OCI-M2 (cell line): ENCODE data around the gene AGAP1.
"Not testable (repeated sequence)": the region's sequence is repeated elsewhere in the genome, so short reads cannot be mapped to it uniquely, and the experiment has no call there.

Experiments used
- DNase-seq: peaks from one replicate; lab custom pipeline; 2025; ENCODE audit not compliant: unreplicated experiment; lab: John Stamatoyannopoulos, UW

The AGAP1 gene

GRCh38 chr2:236047886-236048540 lies 554.2 kb downstream of the AGAP1 start:
- no peak for DNase-seq

- DNase-seq: no peak
Measured at GRCh38 chr2:236049981-236050380, 556.1 kb downstream of the AGAP1 start.

GRCh38 chr2:236051351-236051750 lies 557.5 kb downstream of the AGAP1 start:
- no peak for DNase-seq

GRCh38 chr2:236051806-236052205 lies 558.0 kb downstream of the AGAP1 start:
- DNase-seq: no peak

- no peak for DNase-seq
Measured at GRCh38 chr2:236052206-236052605, 558.4 kb downstream of the AGAP1 start.

GRCh38 chr2:236052926-236053821 lies 559.3 kb downstream of the AGAP1 start:
- no peak for DNase-seq

- no peak for DNase-seq
Measured at GRCh38 chr2:236054125-236054524, 560.3 kb downstream of the AGAP1 start.

- no peak for DNase-seq
Measured at GRCh38 chr2:236054621-236055305, 560.9 kb downstream of the AGAP1 start.

- DNase-seq: no peak
Measured at GRCh38 chr2:236055471-236055870, 561.6 kb downstream of the AGAP1 start.

- no peak for DNase-seq
Measured at GRCh38 chr2:236056141-236056540, 562.3 kb downstream of the AGAP1 start.

- DNase-seq: no peak
Measured at GRCh38 chr2:236057375-236057774, 563.5 kb downstream of the AGAP1 start.

GRCh38 chr2:236061497-236061896 lies 567.7 kb downstream of the AGAP1 start:
- no peak for DNase-seq

- no peak for DNase-seq
Measured at GRCh38 chr2:236061899-236062298, 568.1 kb downstream of the AGAP1 start.

- not testable (repeated sequence) for DNase-seq
Measured at GRCh38 chr2:236062806-236063205, 569.0 kb downstream of the AGAP1 start.

GRCh38 chr2:236063994-236064393 lies 570.2 kb downstream of the AGAP1 start:
- DNase-seq: no peak

- DNase-seq: no peak
Measured at GRCh38 chr2:236065314-236066160, 571.7 kb downstream of the AGAP1 start.

GRCh38 chr2:236070236-236070635 lies 576.4 kb downstream of the AGAP1 start:
- DNase-seq: no peak

- no peak for DNase-seq
Measured at GRCh38 chr2:236073246-236073645, 579.4 kb downstream of the AGAP1 start.

GRCh38 chr2:236073867-236074655 lies 580.2 kb downstream of the AGAP1 start:
- no peak for DNase-seq

GRCh38 chr2:236075802-236076201 lies 582.0 kb downstream of the AGAP1 start:
- no peak for DNase-seq
